Fibroblast of lung (primary cell): ENCODE data around the gene INPP5K.
"Not testable (repeated sequence)": the region's sequence is repeated elsewhere in the genome, so short reads cannot be mapped to it uniquely, and the experiment has no call there.

Source experiments
- EZH2 ChIP-seq: IDR thresholded peaks from 2 replicates; pipeline ENCODE4 v1.5.1; 2012; ENCODE audit warnings: low read length, control low read depth, mild to moderate bottlenecking; ENCODE audit errors: missing control alignments
- TF ChIP-seq, protein P1 (sequence below), 2 donors: IDR thresholded peaks in 1 of 2; conservative IDR thresholded peaks in 1 of 2; 1 replicate in 1 of 2; 2 replicates in 1 of 2; pipeline ENCODE4 v1.5.1; 2011 to 2012; ENCODE audit warnings: low read length in 2 of 2, control low read depth in 1 of 2, inconsistent platforms in 1 of 2, low read depth in 1 of 2, mild to moderate bottlenecking in 1 of 2

DNA sequence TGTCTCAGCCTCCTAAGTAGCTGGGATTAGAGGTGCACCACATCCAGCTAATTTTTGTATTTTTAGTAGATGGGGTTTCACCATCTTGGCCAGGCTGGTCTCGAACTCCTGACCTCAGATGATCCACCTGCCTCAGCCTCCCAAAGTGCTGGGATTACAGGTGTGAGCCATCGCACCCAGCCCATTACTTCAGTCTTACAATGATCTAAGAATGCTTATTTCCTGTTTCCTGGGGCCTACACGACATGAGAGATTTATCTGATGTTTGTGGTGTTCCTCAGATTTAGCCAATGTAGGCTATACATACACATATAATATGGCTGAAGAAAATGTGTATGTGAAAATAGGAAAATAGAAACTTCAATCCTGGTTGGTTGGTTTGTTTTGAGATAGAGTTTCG is 10.5 kb upstream of the INPP5K start:
- TF ChIP-seq, protein P1, sequence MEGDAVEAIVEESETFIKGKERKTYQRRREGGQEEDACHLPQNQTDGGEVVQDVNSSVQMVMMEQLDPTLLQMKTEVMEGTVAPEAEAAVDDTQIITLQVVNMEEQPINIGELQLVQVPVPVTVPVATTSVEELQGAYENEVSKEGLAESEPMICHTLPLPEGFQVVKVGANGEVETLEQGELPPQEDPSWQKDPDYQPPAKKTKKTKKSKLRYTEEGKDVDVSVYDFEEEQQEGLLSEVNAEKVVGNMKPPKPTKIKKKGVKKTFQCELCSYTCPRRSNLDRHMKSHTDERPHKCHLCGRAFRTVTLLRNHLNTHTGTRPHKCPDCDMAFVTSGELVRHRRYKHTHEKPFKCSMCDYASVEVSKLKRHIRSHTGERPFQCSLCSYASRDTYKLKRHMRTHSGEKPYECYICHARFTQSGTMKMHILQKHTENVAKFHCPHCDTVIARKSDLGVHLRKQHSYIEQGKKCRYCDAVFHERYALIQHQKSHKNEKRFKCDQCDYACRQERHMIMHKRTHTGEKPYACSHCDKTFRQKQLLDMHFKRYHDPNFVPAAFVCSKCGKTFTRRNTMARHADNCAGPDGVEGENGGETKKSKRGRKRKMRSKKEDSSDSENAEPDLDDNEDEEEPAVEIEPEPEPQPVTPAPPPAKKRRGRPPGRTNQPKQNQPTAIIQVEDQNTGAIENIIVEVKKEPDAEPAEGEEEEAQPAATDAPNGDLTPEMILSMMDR (conservative IDR thresholded peaks at IDR 0.05 in 1 of 2, IDR thresholded peaks at IDR 0.05 in 1 of 2; ENCODE audit: low read depth in 1 of 2, low read length in 2 of 2) = not testable (repeated sequence)
- TF ChIP-seq EZH2 = not testable (repeated sequence)
